SK-N-SH (cell line): ENCODE results near the gene GARS1.

Source experiments
- CTCF ChIP-seq: fragments of 200-600 bp; sonication (generic); IDR thresholded peaks from 2 replicates; pipeline ENCODE4 v1.6.1; 2017; ENCODE audit warnings: antibody characterized with exemption, mild to moderate bottlenecking, moderate library complexity
- EP300 ChIP-seq, 2 experiments: IDR thresholded peaks; 2 replicates each; pipeline versions ENCODE4 v1.4.0 to v1.6.1; 2012; ENCODE audit warnings: borderline replicate concordance in 1 of 2, low read depth in 1 of 2, low read length in 1 of 2
- FOXM1 ChIP-seq: IDR thresholded peaks from 2 replicates; pipeline ENCODE4 v1.4.0; 2012; ENCODE audit warnings: low read depth, mild to moderate bottlenecking
- GATA2 ChIP-seq: sonication (generic); formaldehyde crosslinking; IDR thresholded peaks from 2 replicates; pipeline ENCODE4 v1.5.0; 2020; ENCODE audit warnings: mild to moderate bottlenecking, missing genetic modification reagents
- POLR2AphosphoS5 ChIP-seq: IDR thresholded peaks from 2 replicates; pipeline ENCODE4 v1.6.1; 2012; ENCODE audit warnings: low read depth, low read length
- RAD21 ChIP-seq: IDR thresholded peaks from 2 replicates; pipeline ENCODE4 v1.6.1; 2012; ENCODE audit warnings: mild to moderate bottlenecking, low read length
- RFX5 ChIP-seq: IDR thresholded peaks from 2 replicates; pipeline ENCODE4 v1.6.1; 2012; ENCODE audit warnings: mild to moderate bottlenecking, improper control_type of control experiment, low read length
- SIN3A ChIP-seq: IDR thresholded peaks from 2 replicates; pipeline ENCODE4 v1.6.1; 2012; ENCODE audit warnings: low read depth, mild to moderate bottlenecking, low read length, moderate library complexity, borderline replicate concordance
- TAF1 ChIP-seq: IDR thresholded peaks from 2 replicates; pipeline ENCODE4 v1.6.1; 2012; ENCODE audit warnings: low read depth, mild to moderate bottlenecking, low read length, moderate library complexity, borderline replicate concordance
- TCF12 ChIP-seq: IDR thresholded peaks from 2 replicates; pipeline ENCODE4 v1.4.0; 2012
- USF1 ChIP-seq: IDR thresholded peaks from 2 replicates; pipeline ENCODE4 v1.4.0; 2012; ENCODE audit warnings: low read depth, borderline replicate concordance
- USF2 ChIP-seq: fragments of 150-350 bp; IDR thresholded peaks from 2 replicates; pipeline ENCODE4 v1.6.1; 2017; ENCODE audit warnings: antibody characterized with exemption, low read length, low read depth, borderline replicate concordance
- YY1 ChIP-seq: IDR thresholded peaks from 2 replicates; pipeline ENCODE4 v1.4.0; 2012; ENCODE audit warnings: low read depth, mild to moderate bottlenecking

- no peak for TF ChIP-seq USF1
- no peak for TF ChIP-seq GATA2 (CRISPR knock-in tag)
- no peak for TF ChIP-seq YY1
- no peak for TF ChIP-seq RAD21
- TF ChIP-seq CTCF = no peak
- TF ChIP-seq USF2 = no peak
- TF ChIP-seq RFX5 = no peak
- no peak for TF ChIP-seq TAF1
- no peak for TF ChIP-seq SIN3A
- TF ChIP-seq FOXM1 = no peak
- TF ChIP-seq EP300 (IDR thresholded peaks at IDR 0.05; ENCODE audit: borderline replicate concordance in 1 of 2, low read depth in 1 of 2, low read length in 1 of 2) = no peak
- no peak for TF ChIP-seq TCF12
- TF ChIP-seq POLR2AphosphoS5 = no peak
These were observed 39.2 kb upstream of the GARS1 start for GRCh38 chr7:30555525-30555924.
